HCT116 (cell line): ENCODE measurements around the gene RNASE2. TPM values are rescaled to one million over a fixed set of nuclear protein-coding genes. Genes with fewer than 3 reads are reported as not detected.

Source experiments
- ATAC-seq: fragments of 200-7000 bp; cut with Tn5 transposase; 2 replicates; pipeline ENCODE4 v1.9.1; 2020; ENCODE audit warnings: mild to moderate bottlenecking, moderate library complexity
- BruUV-seq: library from RNA; stranded (reverse); fragments of 400-500 nt; replicated peaks from 2 replicates; lab custom pipeline; 2021; lab: Mats Ljungman, UMichigan
- CTCF ChIA-PET: fragments of 300-600 bp; sonication (Branson Sonifier 250); formaldehyde crosslinking; loops from one replicate; lab custom pipeline; 2021; ENCODE audit warnings: antibody characterized with exemption; lab: Charles Lee
- POLR2A ChIA-PET: fragments of 300-600, 350-600 bp; sonication (Branson Sonifier 250); formaldehyde crosslinking; loops from one replicate; lab custom pipeline; 2021; ENCODE audit warnings: antibody characterized with exemption; lab: Charles Lee
- RAD21 ChIA-PET, 2 experiments: fragments of 300-600 bp; sonication (Branson Sonifier 250); formaldehyde crosslinking; loops; one replicate each; lab custom pipeline; 2023; ENCODE audit warnings: low total read pairs in 2 of 2; ENCODE audit not compliant: uncharacterized antibody in 2 of 2, unreplicated experiment in 2 of 2, low non-redundant PET in 1 of 2; lab: Charles Lee
- DNase-seq: peaks from one replicate; pipeline ENCODE4 v3.0.0-alpha.2; 2010; ENCODE audit warnings: low read depth, low spot score
- H2AFZ ChIP-seq: fragments of 200-600 bp; shearing (Covaris generic), sonication (generic); 2 replicates; pipeline ENCODE4 v1.6.1; 2017; ENCODE audit warnings: low read depth, mixed run types, mixed read lengths, antibody characterized with exemption, low read length; ENCODE audit not compliant: poor library complexity, severe bottlenecking
- H3K27ac ChIP-seq: 2 replicates; pipeline ENCODE4 v1.5.1; 2012; ENCODE audit warnings: low read depth, low read length
- H3K27me3 ChIP-seq: fragments of 200-600 bp; sonication (generic); 2 replicates; pipeline ENCODE4 v1.6.1; 2016; ENCODE audit warnings: mixed run types, low read length, mixed read lengths; ENCODE audit not compliant: insufficient read depth
- H3K36me3 ChIP-seq, 2 experiments: fragments of 200-500 bp in 1 of 2; fragments of 200-600 bp in 1 of 2; sonication (Bioruptor generic) in 1 of 2; sonication (generic) in 1 of 2; 2 replicates each; pipeline versions ENCODE4 v1.5.1 to v1.6.1; 2014 to 2016; ENCODE audit warnings: low read length in 2 of 2, inconsistent platforms in 1 of 2, mixed read lengths in 1 of 2, mixed run types in 1 of 2; ENCODE audit not compliant: insufficient read depth in 2 of 2, control insufficient read depth in 1 of 2
- H3K4me1 ChIP-seq, 2 experiments: fragments of 200-600 bp in 1 of 2; sonication (generic) in 1 of 2; 2 replicates each; pipeline versions ENCODE4 v1.5.1 to v1.6.1; 2012 to 2017; ENCODE audit warnings: low read length in 2 of 2, inconsistent platforms in 1 of 2, mild to moderate bottlenecking in 1 of 2, mixed read lengths in 1 of 2, mixed run types in 1 of 2, moderate library complexity in 1 of 2; ENCODE audit not compliant: insufficient read depth in 2 of 2, control insufficient read depth in 1 of 2
- H3K4me2 ChIP-seq: fragments of 200-600 bp; sonication (generic); 2 replicates; pipeline ENCODE4 v1.6.1; 2017; ENCODE audit warnings: mixed run types, low read length, mixed read lengths
- H3K4me3 ChIP-seq, 2 experiments: fragments of 200-600 bp in 1 of 2; sonication (generic) in 1 of 2; replicated peaks in 1 of 2; 2 replicates each; pipeline ENCODE4 v1.5.1; 2011 to 2016; ENCODE audit warnings: low read length in 2 of 2, control low read depth in 1 of 2, low read depth in 1 of 2, mild to moderate bottlenecking in 1 of 2, mixed read lengths in 1 of 2, mixed run types in 1 of 2
- H3K79me2 ChIP-seq: fragments of 200-600 bp; sonication (generic); 2 replicates; pipeline ENCODE4 v1.6.1; 2017; ENCODE audit warnings: mild to moderate bottlenecking, mixed run types, low read length, moderate library complexity, mixed read lengths; ENCODE audit not compliant: insufficient read depth
- H3K9ac ChIP-seq: fragments of 200-600 bp; sonication (generic); 2 replicates; pipeline ENCODE4 v1.6.1; 2016; ENCODE audit warnings: low read length, mixed read lengths
- H3K9me2 ChIP-seq: fragments of 200-600 bp; sonication (generic), shearing (Covaris generic); 2 replicates; pipeline ENCODE4 v1.6.1; 2017; ENCODE audit warnings: mixed run types, mild to moderate bottlenecking, moderate library complexity; ENCODE audit not compliant: insufficient read depth
- H3K9me3 ChIP-seq, 2 experiments: fragments of 200-500 bp in 1 of 2; fragments of 200-600 bp in 1 of 2; sonication (Bioruptor generic) in 1 of 2; sonication (generic) in 1 of 2; 2 replicates each; pipeline ENCODE4 v1.6.1; 2014 to 2017; ENCODE audit warnings: low read length in 2 of 2, mixed read lengths in 2 of 2, inconsistent platforms in 1 of 2, low read depth in 1 of 2, mild to moderate bottlenecking in 1 of 2, mixed run types in 1 of 2, moderate library complexity in 1 of 2; ENCODE audit not compliant: control insufficient read depth in 1 of 2, insufficient read depth in 1 of 2
- H4K20me1 ChIP-seq: fragments of 200-600 bp; sonication (generic), shearing (Covaris generic); 2 replicates; pipeline ENCODE4 v1.6.1; 2017; ENCODE audit warnings: mixed run types, mild to moderate bottlenecking, moderate library complexity; ENCODE audit not compliant: insufficient read depth
- CEBPB ChIP-seq: IDR thresholded peaks from 2 replicates; pipeline ENCODE4 v1.6.1; 2012; ENCODE audit warnings: low read depth
- ELF1 ChIP-seq: IDR thresholded peaks from 2 replicates; pipeline ENCODE4 v1.6.1; 2012; ENCODE audit warnings: low read depth, borderline replicate concordance
- EZH2phosphoT487 ChIP-seq: fragments of 200-600 bp; IDR thresholded peaks from 2 replicates; pipeline ENCODE4 v1.6.1; 2018; ENCODE audit warnings: antibody characterized with exemption, borderline replicate concordance
- JUND ChIP-seq: IDR thresholded peaks from 2 replicates; pipeline ENCODE4 v1.6.1; 2012
- SRF ChIP-seq: IDR thresholded peaks from 2 replicates; pipeline ENCODE4 v1.6.1; 2012; ENCODE audit warnings: low read depth
- intact Hi-C: fragments of 100-400 bp; cut with micrococcal nuclease; formaldehyde crosslinking; loops from 2 replicates; pipeline ENCODE4 v1.10.0; 2022
- total RNA-seq: library from RNA; stranded (reverse); gene quantifications from one replicate; pipeline ENCODE4 v1.2.1, GENCODE V29; 2021; ENCODE audit not compliant: unreplicated experiment
- TF ChIP-seq, protein P1 (sequence below): IDR thresholded peaks from 2 replicates; pipeline ENCODE4 v1.6.1; 2011; ENCODE audit warnings: mild to moderate bottlenecking, low read length, moderate library complexity; ENCODE audit not compliant: insufficient replicate concordance; ENCODE audit errors: extremely low read depth
- TF ChIP-seq, protein P2 (sequence below): IDR thresholded peaks from 2 replicates; pipeline ENCODE4 v1.6.1; 2012
- TF ChIP-seq, protein P3 (sequence below), 3 experiments: fragments of 200-600 bp in 1 of 3; sonication (generic) in 1 of 3; IDR thresholded peaks in 2 of 3; conservative IDR thresholded peaks in 1 of 3; 2 replicates each; pipeline ENCODE4 v1.5.1; 2012 to 2017; ENCODE audit warnings: low read depth in 2 of 3, low read length in 2 of 3, antibody characterized with exemption in 1 of 3, borderline replicate concordance in 1 of 3, control low read depth in 1 of 3, mild to moderate bottlenecking in 1 of 3, mixed read lengths in 1 of 3, mixed run types in 1 of 3, moderate library complexity in 1 of 3; ENCODE audit not compliant: insufficient read depth in 1 of 3

Gene RNASE2
- total RNA-seq, 1 experiment from 2014 or later = not detected

DNA sequence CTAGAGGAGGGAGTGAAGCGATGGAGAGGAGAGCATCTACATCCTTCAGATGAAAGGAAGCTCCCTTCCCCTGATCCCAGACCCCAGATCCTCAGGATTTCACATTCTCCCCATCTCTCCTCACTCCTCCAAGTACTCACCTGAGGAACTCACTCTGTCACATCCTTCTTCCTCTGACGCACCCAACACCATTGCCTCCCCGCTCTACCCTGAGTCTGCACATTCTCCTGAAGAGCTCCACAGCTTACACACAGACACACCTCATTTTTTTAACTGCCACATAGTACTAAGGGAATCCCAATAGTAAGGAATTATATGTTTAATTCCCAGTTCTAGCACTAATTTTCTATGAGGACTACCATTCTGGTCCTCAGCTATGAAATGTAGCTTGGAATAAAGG, 18.2 kb downstream of the RNASE2 start:
- Histone ChIP-seq H3K36me3 (no peaks in the 10 kb centered on the region), H3K4me2 (no peak overlapping the region), H3K9me2 (no peaks in the 10 kb centered on the region), H2AFZ (no peak overlapping the region), H3K9ac (no peak overlapping the region), H3K27ac (no peak overlapping the region), H3K27me3 (no peaks in the 10 kb centered on the region), H4K20me1 (no peaks in the 10 kb centered on the region), H3K4me1 (peaks cover 10 to 30% of the 10 kb centered on the region in 2 experiments), H3K4me3 (no peak overlapping the region), H3K9me3 (no peaks in the 10 kb centered on the region), H3K79me2 (no peaks in the 10 kb centered on the region)
- RAD21 ChIA-PET = no interaction called here
- no peak for ATAC-seq
- CTCF ChIA-PET = interaction anchor here (1.2 to 1.5 kb wide), 2 partner anchors 12 to 41 kb away, joined by 3 read pairs; no protein-coding TSS in a partner anchor
- TF ChIP-seq, protein P1, sequence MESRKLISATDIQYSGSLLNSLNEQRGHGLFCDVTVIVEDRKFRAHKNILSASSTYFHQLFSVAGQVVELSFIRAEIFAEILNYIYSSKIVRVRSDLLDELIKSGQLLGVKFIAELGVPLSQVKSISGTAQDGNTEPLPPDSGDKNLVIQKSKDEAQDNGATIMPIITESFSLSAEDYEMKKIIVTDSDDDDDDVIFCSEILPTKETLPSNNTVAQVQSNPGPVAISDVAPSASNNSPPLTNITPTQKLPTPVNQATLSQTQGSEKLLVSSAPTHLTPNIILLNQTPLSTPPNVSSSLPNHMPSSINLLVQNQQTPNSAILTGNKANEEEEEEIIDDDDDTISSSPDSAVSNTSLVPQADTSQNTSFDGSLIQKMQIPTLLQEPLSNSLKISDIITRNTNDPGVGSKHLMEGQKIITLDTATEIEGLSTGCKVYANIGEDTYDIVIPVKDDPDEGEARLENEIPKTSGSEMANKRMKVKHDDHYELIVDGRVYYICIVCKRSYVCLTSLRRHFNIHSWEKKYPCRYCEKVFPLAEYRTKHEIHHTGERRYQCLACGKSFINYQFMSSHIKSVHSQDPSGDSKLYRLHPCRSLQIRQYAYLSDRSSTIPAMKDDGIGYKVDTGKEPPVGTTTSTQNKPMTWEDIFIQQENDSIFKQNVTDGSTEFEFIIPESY = no peak
- TF ChIP-seq ELF1 = no peak
- TF ChIP-seq, protein P2, sequence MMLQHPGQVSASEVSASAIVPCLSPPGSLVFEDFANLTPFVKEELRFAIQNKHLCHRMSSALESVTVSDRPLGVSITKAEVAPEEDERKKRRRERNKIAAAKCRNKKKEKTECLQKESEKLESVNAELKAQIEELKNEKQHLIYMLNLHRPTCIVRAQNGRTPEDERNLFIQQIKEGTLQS = no peak
- TF ChIP-seq EZH2phosphoT487 = no peak
- TF ChIP-seq JUND = no peak
- no peak for TF ChIP-seq SRF
- no peak for TF ChIP-seq CEBPB
- DNase-seq = no peak
- POLR2A ChIA-PET = no interaction called here
- BruUV-seq = no TSS peak
- intact Hi-C loops = loop anchor here (10.0 kb wide), 1 partner anchor 359 kb away; no protein-coding TSS in a partner anchor

DNA sequence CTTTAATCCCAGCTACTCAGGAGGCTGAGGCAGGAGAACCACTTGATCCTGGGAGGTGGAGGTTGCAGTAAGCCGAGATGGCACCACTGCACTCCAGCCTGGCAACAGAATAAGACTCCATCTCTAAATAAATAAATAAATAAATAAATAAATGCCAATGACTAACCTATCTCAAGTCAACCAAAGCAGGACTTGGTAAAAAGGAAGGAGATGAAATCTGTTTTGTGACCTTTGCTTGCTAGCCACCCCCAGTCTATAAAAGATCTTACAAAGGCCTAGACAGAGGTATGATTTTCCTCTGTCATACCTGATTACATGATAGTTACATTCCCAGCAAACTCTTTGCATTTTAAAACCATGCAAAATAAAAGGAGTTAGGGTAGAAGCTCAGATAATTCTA, 21.0 kb downstream of the RNASE2 start:
- CTCF ChIA-PET = no interaction called here
- ATAC-seq = no peak
- no TSS peak for BruUV-seq
- H3K9me3 ChIP-seq = no peaks in the 10 kb centered on the region
- TF ChIP-seq JUND = no peak
- TF ChIP-seq, protein P3, sequence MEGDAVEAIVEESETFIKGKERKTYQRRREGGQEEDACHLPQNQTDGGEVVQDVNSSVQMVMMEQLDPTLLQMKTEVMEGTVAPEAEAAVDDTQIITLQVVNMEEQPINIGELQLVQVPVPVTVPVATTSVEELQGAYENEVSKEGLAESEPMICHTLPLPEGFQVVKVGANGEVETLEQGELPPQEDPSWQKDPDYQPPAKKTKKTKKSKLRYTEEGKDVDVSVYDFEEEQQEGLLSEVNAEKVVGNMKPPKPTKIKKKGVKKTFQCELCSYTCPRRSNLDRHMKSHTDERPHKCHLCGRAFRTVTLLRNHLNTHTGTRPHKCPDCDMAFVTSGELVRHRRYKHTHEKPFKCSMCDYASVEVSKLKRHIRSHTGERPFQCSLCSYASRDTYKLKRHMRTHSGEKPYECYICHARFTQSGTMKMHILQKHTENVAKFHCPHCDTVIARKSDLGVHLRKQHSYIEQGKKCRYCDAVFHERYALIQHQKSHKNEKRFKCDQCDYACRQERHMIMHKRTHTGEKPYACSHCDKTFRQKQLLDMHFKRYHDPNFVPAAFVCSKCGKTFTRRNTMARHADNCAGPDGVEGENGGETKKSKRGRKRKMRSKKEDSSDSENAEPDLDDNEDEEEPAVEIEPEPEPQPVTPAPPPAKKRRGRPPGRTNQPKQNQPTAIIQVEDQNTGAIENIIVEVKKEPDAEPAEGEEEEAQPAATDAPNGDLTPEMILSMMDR (IDR thresholded peaks at IDR 0.05 in 2 of 3, conservative IDR thresholded peaks at IDR 0.05 in 1 of 3; ENCODE audit: borderline replicate concordance in 1 of 3, insufficient read depth in 1 of 3, low read depth in 2 of 3, low read length in 2 of 3) = no peak
- H3K27me3 ChIP-seq = no peaks in the 10 kb centered on the region
- no peak overlapping the region for H2AFZ ChIP-seq
- peaks cover 10 to 22% of the 10 kb centered on the region in 2 experiments for H3K4me1 ChIP-seq
- H3K4me2 ChIP-seq = no peak overlapping the region
- POLR2A ChIA-PET = no interaction called here
- no peaks in the 10 kb centered on the region for H3K9me2 ChIP-seq
- RAD21 ChIA-PET = no interaction called here
- H3K9ac ChIP-seq = no peak overlapping the region
- H4K20me1 ChIP-seq = no peaks in the 10 kb centered on the region
- H3K79me2 ChIP-seq = no peaks in the 10 kb centered on the region
- intact Hi-C loops = loop anchor here (10.0 kb wide), 1 partner anchor 361 kb away; no protein-coding TSS in a partner anchor
- H3K27ac ChIP-seq = no peak overlapping the region
- H3K4me3 ChIP-seq = no peak overlapping the region
- H3K36me3 ChIP-seq = no peaks in the 10 kb centered on the region
- DNase-seq = no peak
